Temporal lobe (tissue), 2 donors: ENCODE results near the gene DYNC1H1. TPM values are rescaled to one million over a fixed set of nuclear protein-coding genes. Genes with fewer than 3 reads are reported as not detected.

ENCODE experiments used
- small RNA-seq: library from RNA; depleted of rRNA; stranded (forward); fragments of <200 nt; gene quantifications from one replicate; pipeline ENCODE3, GENCODE V24; 2014; ENCODE audit warnings: low replicate concordance
- total RNA-seq: library from RNA; depleted of rRNA; stranded (reverse); fragments of >200 nt; gene quantifications from one replicate; pipeline ENCODE4 v1.2.3, GENCODE V29; 2014

The DYNC1H1 gene
- total RNA-seq, 1 donor from 2014 or later = 949 TPM

Small RNA genes within 50 kb of the gene (small RNA-seq; reads per million reads assigned to genes)
- gene AL118558.2 (not detected), gene RN7SL472P (not detected)

Other genes with a start within 250 kb of the DYNC1H1 start
- 101 TPM for gene PPP2R5C, start 202.9 kb upstream of the DYNC1H1 start, total RNA-seq
- gene HSP90AA1, start 122.5 kb downstream of the DYNC1H1 start, total RNA-seq = 646 TPM
- gene WDR20, start 175.3 kb downstream of the DYNC1H1 start, total RNA-seq = 30.5 TPM